SK-N-SH (cell line): ENCODE measurements around the gene ATP5MG. TPM values are rescaled to one million over a fixed set of nuclear protein-coding genes. Genes with fewer than 3 reads are reported as not detected.

ENCODE experiments used
- CTCF ChIA-PET: fragments of 300-600, 350-600 bp; formaldehyde crosslinking; extraction: SDS; loops from one replicate; lab custom pipeline; 2021; lab: Yijun Ruan, JAX
- POLR2A ChIA-PET: fragments of 350-600 bp; sonication (Branson Sonifier 250); formaldehyde crosslinking; extraction: SDS; loops from one replicate; lab custom pipeline; 2020; ENCODE audit warnings: antibody characterized with exemption, inconsistent platforms; lab: Yijun Ruan, JAX
- DNase-seq: peaks from one replicate; pipeline ENCODE4 v3.0.0; 2012
- H2AFZ ChIP-seq: fragments of 200-600 bp; sonication (generic); 2 replicates; pipeline ENCODE4 v1.8.1; 2016; ENCODE audit warnings: antibody characterized with exemption, mild to moderate bottlenecking, low read depth
- H3F3A ChIP-seq: fragments of 200-600 bp; sonication (generic); replicated peaks from 2 replicates; pipeline ENCODE3; 2016; ENCODE audit warnings: antibody characterized with exemption, mild to moderate bottlenecking; ENCODE audit not compliant: insufficient read depth
- H3K27ac ChIP-seq, 2 experiments: fragments of 200-500 bp in 1 of 2; fragments of 200-600 bp in 1 of 2; sonication (Bioruptor generic) in 1 of 2; sonication (generic), shearing (Covaris generic) in 1 of 2; 2 replicates each; pipeline versions ENCODE4 v1.5.1 to v1.6.1; 2014 to 2016; ENCODE audit warnings: low read depth in 2 of 2, inconsistent platforms in 1 of 2, low read length in 1 of 2, mild to moderate bottlenecking in 1 of 2, mixed read lengths in 1 of 2
- H3K27me3 ChIP-seq: fragments of 200-600 bp; sonication (generic), shearing (Covaris generic); 2 replicates; pipeline ENCODE4 v1.6.1; 2016; ENCODE audit warnings: mixed run types; ENCODE audit not compliant: insufficient read depth
- H3K36me3 ChIP-seq, 2 experiments: fragments of 200-500 bp in 1 of 2; fragments of 200-600 bp in 1 of 2; sonication (Bioruptor generic) in 1 of 2; sonication (generic) in 1 of 2; replicated peaks in 1 of 2; 2 replicates each; pipeline versions ENCODE3 to v1.5.1; 2014 to 2016; ENCODE audit warnings: low read length in 1 of 2, mild to moderate bottlenecking in 1 of 2; ENCODE audit not compliant: insufficient read depth in 2 of 2, control insufficient read depth in 1 of 2
- H3K4me1 ChIP-seq, 2 experiments: fragments of 200-500 bp in 1 of 2; fragments of 200-600 bp in 1 of 2; sonication (Bioruptor generic) in 1 of 2; sonication (generic), shearing (Covaris generic) in 1 of 2; 2 replicates each; pipeline versions ENCODE4 v1.5.1 to v1.6.1; 2014 to 2016; ENCODE audit warnings: low read depth in 1 of 2, low read length in 1 of 2, mixed run types in 1 of 2; ENCODE audit not compliant: insufficient read depth in 2 of 2, control insufficient read depth in 1 of 2
- H3K4me2 ChIP-seq: fragments of 200-600 bp; sonication (generic), shearing (Covaris generic); 2 replicates; pipeline ENCODE4 v1.6.1; 2017; ENCODE audit warnings: mixed run types
- H3K4me3 ChIP-seq, 2 experiments: fragments of 200-500 bp in 1 of 2; fragments of 200-600 bp in 1 of 2; sonication (Bioruptor generic) in 1 of 2; sonication (generic), shearing (Covaris generic) in 1 of 2; 2 replicates each; pipeline versions ENCODE4 v1.5.1 to v1.8.1; 2014 to 2016; ENCODE audit warnings: low read depth in 2 of 2, inconsistent platforms in 1 of 2, low read length in 1 of 2, mild to moderate bottlenecking in 1 of 2, mixed read lengths in 1 of 2, moderate library complexity in 1 of 2
- H3K79me2 ChIP-seq: fragments of 200-600 bp; sonication (generic); 2 replicates; pipeline ENCODE4 v1.8.1; 2017; ENCODE audit warnings: mild to moderate bottlenecking; ENCODE audit not compliant: insufficient read depth
- H3K9ac ChIP-seq: fragments of 200-600 bp; sonication (generic); 2 replicates; pipeline ENCODE4 v1.6.1; 2017; ENCODE audit warnings: mixed run types
- H3K9me2 ChIP-seq: fragments of 200-600 bp; sonication (generic); 2 replicates; pipeline ENCODE4 v1.6.1; 2017; ENCODE audit warnings: mixed run types
- H3K9me3 ChIP-seq: fragments of 200-600 bp; sonication (generic); 2 replicates; pipeline ENCODE4 v1.6.1; 2017; ENCODE audit warnings: mixed run types, mild to moderate bottlenecking, moderate library complexity
- H4K20me1 ChIP-seq: fragments of 200-600 bp; sonication (generic); 2 replicates; pipeline ENCODE4 v1.6.1; 2017; ENCODE audit warnings: mild to moderate bottlenecking, mixed run types; ENCODE audit not compliant: insufficient read depth
- CTCF ChIP-seq: fragments of 200-600 bp; sonication (generic); IDR thresholded peaks from 2 replicates; pipeline ENCODE4 v1.6.1; 2017; ENCODE audit warnings: antibody characterized with exemption, mild to moderate bottlenecking, moderate library complexity
- FOSL2 ChIP-seq: IDR thresholded peaks from 2 replicates; pipeline ENCODE4 v1.4.0; 2012; ENCODE audit warnings: low read depth, mild to moderate bottlenecking, moderate library complexity, borderline replicate concordance
- GABPA ChIP-seq: IDR thresholded peaks from 2 replicates; pipeline ENCODE4 v1.4.0; 2012; ENCODE audit warnings: low read depth, mild to moderate bottlenecking
- JUND ChIP-seq: IDR thresholded peaks from 2 replicates; pipeline ENCODE4 v1.4.0; 2012
- MAX ChIP-seq: IDR thresholded peaks from 2 replicates; pipeline ENCODE4 v1.4.0; 2012; ENCODE audit warnings: low read depth
- MEF2A ChIP-seq: IDR thresholded peaks from 2 replicates; pipeline ENCODE4 v1.4.0; 2012; ENCODE audit warnings: low read depth, borderline replicate concordance
- PBX3 ChIP-seq: IDR thresholded peaks from 2 replicates; pipeline ENCODE4; 2012
- RAD21 ChIP-seq: IDR thresholded peaks from 2 replicates; pipeline ENCODE4 v1.6.1; 2012; ENCODE audit warnings: mild to moderate bottlenecking, low read length
- REST ChIP-seq: IDR thresholded peaks from 2 replicates; pipeline ENCODE4 v1.6.1; 2012; ENCODE audit warnings: mild to moderate bottlenecking, low read depth, low read length, moderate library complexity
- RXRA ChIP-seq: IDR thresholded peaks from 2 replicates; pipeline ENCODE4 v1.4.0; 2012; ENCODE audit warnings: low read depth, mild to moderate bottlenecking, borderline replicate concordance
- SIN3A ChIP-seq: IDR thresholded peaks from 2 replicates; pipeline ENCODE4 v1.6.1; 2012; ENCODE audit warnings: low read depth, mild to moderate bottlenecking, low read length, moderate library complexity, borderline replicate concordance
- TCF12 ChIP-seq: IDR thresholded peaks from 2 replicates; pipeline ENCODE4 v1.4.0; 2012
- WGBS: methylation state at CpG from one replicate; pipeline ENCODE4 v1.1.6; 2017; ENCODE audit warnings: low lambda C conversion rate; 5-methylcytosine and 5-hydroxymethylcytosine counted together
- polyA plus RNA-seq, 3 experiments: library from polyadenylated mRNA; depleted of rRNA; stranded (reverse); fragments of >200 nt; gene quantifications; 2 replicates each; pipeline ENCODE4 v1.2.3, GENCODE V29; 2012

The ATP5MG gene
- polyA plus RNA-seq, 1 of the 3 experiments (the other 2 are of a cell fraction): 140 TPM

GRCh38 chr11:118427707-118428106 is 26.3 kb downstream of the ATP5MG start:
- CTCF ChIA-PET: interaction anchor here (1.6 kb wide), 1 partner anchor 9 kb away, joined by 4 read pairs; the partner anchor contains the start of gene KMT2A
- H3K36me3 ChIP-seq: no peaks in the 10 kb centered on the region
- H3K4me2 ChIP-seq: no peak overlapping the region
- TF ChIP-seq PBX3: no peak
- peak; percentile 65; the same call in 1 of the 2 replicates for TF ChIP-seq REST
- TF ChIP-seq GABPA: no peak
- TF ChIP-seq FOSL2: no peak
- TF ChIP-seq MEF2A: no peak
- peak; percentile 56 for TF ChIP-seq TCF12
- TF ChIP-seq SIN3A: no peak
- no peak for TF ChIP-seq JUND
- TF ChIP-seq RXRA: no peak
- DNase-seq: no peak
- POLR2A ChIA-PET: no interaction called here
- H3K9me3 ChIP-seq: no peaks in the 10 kb centered on the region
- 6% methylated on average over 1 of the region's 1 CpG for WGBS
- H3K9ac ChIP-seq: no peak overlapping the region
- no peak overlapping the region for H3K27ac ChIP-seq
- H4K20me1 ChIP-seq: no peaks in the 10 kb centered on the region
- no peak overlapping the region for H2AFZ ChIP-seq
- no peaks in the 10 kb centered on the region for H3K9me2 ChIP-seq
- H3K4me3 ChIP-seq: no peak overlapping the region
- no peaks in the 10 kb centered on the region for H3F3A ChIP-seq
- no peaks in the 10 kb centered on the region for H3K79me2 ChIP-seq
- no peaks in the 10 kb centered on the region for H3K27me3 ChIP-seq
- H3K4me1 ChIP-seq: no peaks in the 10 kb centered on the region

GRCh38 chr11:118430956-118431355 is 29.6 kb downstream of the ATP5MG start:
- H3K36me3 ChIP-seq: no peaks in the 10 kb centered on the region
- ChIA-PET CTCF (interaction anchor here (1.0 to 1.5 kb wide), 5 partner anchors 11 to 164 kb away, joined by 3 to 5 read pairs (median 3); no protein-coding TSS in a partner anchor), POLR2A (no interaction called here)
- peaks cover 6 to 10% of the 10 kb centered on the region in 2 experiments; a peak in 2 of 4 replicates for H3K4me1 ChIP-seq
- H3K79me2 ChIP-seq: no peaks in the 10 kb centered on the region
- H3K4me3 ChIP-seq: no peak overlapping the region
- peaks cover 11% of the 10 kb centered on the region for H3F3A ChIP-seq
- H3K9me2 ChIP-seq: no peaks in the 10 kb centered on the region
- H4K20me1 ChIP-seq: no peaks in the 10 kb centered on the region
- H3K9me3 ChIP-seq: no peaks in the 10 kb centered on the region
- DNase-seq: peak; percentile 15
- no peak overlapping the region for H3K9ac ChIP-seq
- no peak overlapping the region for H3K27ac ChIP-seq
- no peaks in the 10 kb centered on the region for H3K27me3 ChIP-seq
- no peak for TF ChIP-seq MAX
- TF ChIP-seq RAD21: peak; percentile 12; the same call in 1 of the 2 replicates
- TF ChIP-seq CTCF: 0 out of 2 replicates have a peak, but pooled peaks have one; percentile 10
- H3K4me2 ChIP-seq: no peak overlapping the region
- H2AFZ ChIP-seq: no peak overlapping the region
- WGBS: 86% methylated on average over 2 of the region's 2 CpGs
